Osteocyte (in vitro differentiated cells): ENCODE results near the gene IGFN1. TPM values are rescaled to one million over a fixed set of nuclear protein-coding genes. Genes with fewer than 3 reads are reported as not detected.
A peak's percentile ranks its signal among the peaks of the same experiment; 100 is the strongest.

Experiments used
- DNase-seq: peaks from one replicate; pipeline ENCODE4 v3.0.0; 2021; ENCODE audit warnings: mixed read lengths; ENCODE audit not compliant: unreplicated experiment; ENCODE audit errors: extremely low spot score
- H3K27ac Mint-ChIP-seq: one replicate; pipeline ENCODE4 v1.8.0; 2021; ENCODE audit warnings: mild to moderate bottlenecking, mixed read lengths; ENCODE audit not compliant: unreplicated experiment
- H3K27me3 Mint-ChIP-seq: one replicate; pipeline ENCODE4 v1.8.0; 2021; ENCODE audit warnings: mixed read lengths; ENCODE audit not compliant: unreplicated experiment
- H3K36me3 Mint-ChIP-seq: one replicate; pipeline ENCODE4 v1.8.0; 2021; ENCODE audit warnings: mixed read lengths; ENCODE audit not compliant: unreplicated experiment
- H3K4me1 Mint-ChIP-seq: one replicate; pipeline ENCODE4 v1.8.0; 2021; ENCODE audit warnings: mixed read lengths; ENCODE audit not compliant: unreplicated experiment
- H3K4me3 Mint-ChIP-seq: one replicate; pipeline ENCODE4 v1.8.0; 2021; ENCODE audit warnings: mild to moderate bottlenecking, moderate library complexity, mixed read lengths; ENCODE audit not compliant: unreplicated experiment
- H3K9me3 Mint-ChIP-seq: one replicate; pipeline ENCODE4 v1.8.0; 2021; ENCODE audit warnings: mixed read lengths; ENCODE audit not compliant: unreplicated experiment
- CTCF ChIP-seq: fragments of 200-600 bp; sonication (generic); IDR thresholded peaks from 2 replicates; pipeline ENCODE4 v1.5.0; 2021; ENCODE audit warnings: antibody characterized with exemption, mild to moderate bottlenecking, moderate library complexity
- total RNA-seq: library from RNA; stranded (reverse); gene quantifications from 2 replicates; pipeline ENCODE4 v1.2.1, GENCODE V29; 2021

IGFN1 gene
- total RNA-seq, 1 donor from 2014 or later, result 3.8 TPM

GRCh38 chr1:201274616-201275252, 84.1 kb downstream of the IGFN1 start:
- Mint-ChIP-seq H3K9me3 (no peaks in the 10 kb centered on the region), H3K4me3 (no peak overlapping the region), H3K27ac (peak overlapping the region; percentile 95), H3K4me1 (peaks cover 58% of the 10 kb centered on the region), H3K36me3 (no peaks in the 10 kb centered on the region), H3K27me3 (no peaks in the 10 kb centered on the region)
- no peak for TF ChIP-seq CTCF
- DNase-seq, result no peak

GRCh38 chr1:201275253-201275666, 84.6 kb downstream of the IGFN1 start:
- Mint-ChIP-seq H3K27ac (peak overlapping the region; percentile 95), H3K36me3 (no peaks in the 10 kb centered on the region), H3K27me3 (no peaks in the 10 kb centered on the region), H3K4me1 (peaks cover 57% of the 10 kb centered on the region), H3K4me3 (no peak overlapping the region), H3K9me3 (no peaks in the 10 kb centered on the region)
- TF ChIP-seq CTCF, result no peak
- DNase-seq, result peak; percentile 97

GRCh38 chr1:201276891-201277290, 86.3 kb downstream of the IGFN1 start:
- Mint-ChIP-seq H3K36me3 (no peaks in the 10 kb centered on the region), H3K4me3 (no peak overlapping the region), H3K27me3 (no peaks in the 10 kb centered on the region)

GRCh38 chr1:201277441-201277840, 86.8 kb downstream of the IGFN1 start:
- Mint-ChIP-seq H3K9me3 (no peaks in the 10 kb centered on the region), H3K4me1 (peaks cover 53% of the 10 kb centered on the region), H3K27ac (peak overlapping the region; percentile 5), H3K36me3 (no peaks in the 10 kb centered on the region), H3K4me3 (no peak overlapping the region), H3K27me3 (no peaks in the 10 kb centered on the region)
- no peak for TF ChIP-seq CTCF
- DNase-seq, result no peak

More at GRCh38 chr1:201276891-201277290, 86.3 kb downstream of the IGFN1 start:
- DNase-seq, result no peak
- Mint-ChIP-seq H3K4me1 (peaks cover 57% of the 10 kb centered on the region), H3K9me3 (no peaks in the 10 kb centered on the region), H3K27ac (peak overlapping the region; percentile 95)
- no peak for TF ChIP-seq CTCF

Other genes starting within 250 kb of the IGFN1 start
- gene KIF21B, start 167.1 kb upstream of the IGFN1 start, total RNA-seq, result 0.63 and 0.97 TPM in 2 replicates
- not detected in 2 replicates for gene CACNA1S, start 78.4 kb upstream of the IGFN1 start, total RNA-seq
- gene ASCL5, start 63.6 kb upstream of the IGFN1 start, total RNA-seq, result not detected in 2 replicates
- gene TMEM9, start 36.4 kb upstream of the IGFN1 start, total RNA-seq, result 63.9 and 64.2 TPM in 2 replicates
- not detected in 2 replicates for gene PKP1, start 92.7 kb downstream of the IGFN1 start, total RNA-seq
- gene TNNT2, start 186.9 kb downstream of the IGFN1 start, total RNA-seq, result 1.4 and 3.0 TPM in 2 replicates
- gene LAD1, start 208.5 kb downstream of the IGFN1 start, total RNA-seq, result 0.16 and 0.91 TPM in 2 replicates
- gene TNNI1, start 230.9 kb downstream of the IGFN1 start, total RNA-seq, result 0.43 TPM in 1 of 2 replicates, not detected in the other